Activated CD4-positive, alpha-beta T cell treated with anti-CD3 and anti-CD28 coated beads for 24 hours (primary cell): ENCODE measurements around the gene ST7.
A peak's percentile ranks its signal among the peaks of the same experiment; 100 is the strongest.

Source experiments
- DNase-seq, 2 donors: peaks; one replicate each; pipeline ENCODE4 v3.0.0-alpha.2; 2020; ENCODE audit warnings: low read depth in 2 of 2

ST7 gene

GRCh38 chr7:117190746-117191435, 237.6 kb downstream of the ST7 start:
- DNase-seq = no peak

GRCh38 chr7:117192108-117192507, 238.8 kb downstream of the ST7 start:
- no peak for DNase-seq

GRCh38 chr7:117193564-117193963, 240.3 kb downstream of the ST7 start:
- DNase-seq = no peak

GRCh38 chr7:117194445-117194844, 241.1 kb downstream of the ST7 start:
- no peak for DNase-seq

GRCh38 chr7:117195361-117196029, 242.2 kb downstream of the ST7 start:
- no peak for DNase-seq

GRCh38 chr7:117200132-117200531, 246.8 kb downstream of the ST7 start:
- no peak for DNase-seq

GRCh38 chr7:117200786-117201458, 247.6 kb downstream of the ST7 start:
- DNase-seq = no peak

GRCh38 chr7:117202511-117202910, 249.2 kb downstream of the ST7 start:
- no peak for DNase-seq

- no peak for DNase-seq
These were observed 249.9 kb downstream of the ST7 start for GRCh38 chr7:117203205-117203604.

GRCh38 chr7:117205873-117206272, 252.6 kb downstream of the ST7 start:
- DNase-seq = no peak

GRCh38 chr7:117208257-117208656, 255.0 kb downstream of the ST7 start:
- DNase-seq = no peak

GRCh38 chr7:117210397-117210796, 257.1 kb downstream of the ST7 start:
- DNase-seq = no peak

- DNase-seq = no peak
These were observed 257.6 kb downstream of the ST7 start for GRCh38 chr7:117210908-117211307.

- DNase-seq = no peak
These were observed 258.3 kb downstream of the ST7 start for GRCh38 chr7:117211614-117212013.

GRCh38 chr7:117212969-117213877, 259.9 kb downstream of the ST7 start:
- DNase-seq = peak; percentile 16 to 18

- DNase-seq = no peak
These were observed 262.7 kb downstream of the ST7 start for GRCh38 chr7:117216010-117216409.

GRCh38 chr7:117216436-117217069, 263.3 kb downstream of the ST7 start:
- no peak for DNase-seq

- DNase-seq = no peak
These were observed 264.1 kb downstream of the ST7 start for GRCh38 chr7:117217106-117218035.

GRCh38 chr7:117218700-117219099, 265.4 kb downstream of the ST7 start:
- DNase-seq = no peak

- DNase-seq = no peak
These were observed 266.2 kb downstream of the ST7 start for GRCh38 chr7:117219485-117219884.
